ENCODE data around the gene RASGRP2. TPM values are rescaled to one million over a fixed set of nuclear protein-coding genes. Genes with fewer than 3 reads are reported as not detected.

RASGRP2 gene
- total and polyA plus RNA-seq, 7 donors: 2.6 to 14.7 (median 8.0) TPM

DNA sequence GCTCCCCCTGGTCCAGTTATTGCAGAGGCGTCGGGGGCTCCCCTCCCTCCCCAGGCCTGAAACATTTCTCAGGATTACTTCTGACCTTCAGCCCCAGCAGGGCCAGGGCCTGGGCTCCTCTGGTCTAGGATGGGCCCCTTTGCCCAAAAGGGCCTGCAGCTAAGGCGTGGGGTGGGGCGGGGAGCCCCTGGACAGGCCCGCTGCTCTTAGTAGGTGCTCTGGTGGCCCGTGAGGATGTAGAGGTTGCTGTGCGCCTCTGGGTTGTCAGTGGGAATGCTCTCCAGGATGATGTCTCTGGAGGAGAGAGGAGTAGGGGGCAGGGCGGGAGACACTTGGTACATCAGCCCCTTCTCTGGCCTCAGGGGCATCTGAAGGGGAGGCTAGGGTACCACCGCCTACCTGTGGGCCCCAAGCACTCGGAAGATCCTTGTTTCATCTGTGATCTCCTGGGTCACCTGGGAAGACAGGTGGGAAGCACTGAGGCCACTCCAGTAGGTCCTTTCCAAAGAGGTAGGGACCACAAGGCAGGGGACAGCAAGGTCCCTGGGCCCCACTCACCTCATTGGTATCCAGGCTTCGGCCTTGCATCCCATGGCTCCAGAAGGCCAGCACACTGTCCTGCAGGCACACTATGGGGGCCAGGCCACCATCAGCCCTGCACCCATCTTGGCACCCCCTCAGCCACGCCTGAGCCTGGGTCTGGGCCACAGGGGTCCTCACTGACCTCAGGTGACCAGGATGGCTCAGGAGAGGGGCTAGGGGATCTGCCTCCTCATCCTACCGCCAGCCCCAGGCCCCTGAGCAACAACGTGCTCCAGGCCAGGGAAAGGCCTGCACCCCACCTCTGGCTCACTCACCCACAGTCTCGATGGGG lies 45.6 kb upstream of the RASGRP2 start:
- 92 to 97% (median 92%) methylated on average over 15 of the region's 15 CpGs for WGBS, 3 donors
- Histone ChIP-seq H3K27ac (no peak overlapping the region), H3K4me3 (no peak overlapping the region), H3K36me3 (ENCODE audit: insufficient read depth in 1 of 2, low read depth in 1 of 2) (peaks cover 0 to 17% of the 10 kb centered on the region in 2 donors), H3K4me1 (no peaks in the 10 kb centered on the region), H3K9me3 (no peaks in the 10 kb centered on the region), H3K27me3 (ENCODE audit: insufficient read depth in 3 of 3, low read length in 2 of 3) (no peaks in the 10 kb centered on the region)
- intact Hi-C loops (cut with DNase I): loop anchor here in 1 of 2 donors (5.0 kb wide), 1 partner anchor 53 kb away; the partner anchor contains the start of gene CDC42BPG
- DNase-seq: no peak
- TF ChIP-seq CTCF (IDR thresholded peaks at IDR 0.05): no peak
- ATAC-seq: no peak

- H3K9me3 ChIP-seq: no peaks in the 10 kb centered on the region
- H3K27ac ChIP-seq: no peak overlapping the region
- DNase-seq (peak in 1 of 2 donors; percentile 38), ATAC-seq (no peak)
- peaks cover 0 to 17% of the 10 kb centered on the region in 2 donors for H3K36me3 ChIP-seq (ENCODE audit: insufficient read depth in 1 of 2, low read depth in 1 of 2)
- TF ChIP-seq CTCF (IDR thresholded peaks at IDR 0.05): no peak
- no peaks in the 10 kb centered on the region for H3K4me1 ChIP-seq
- intact Hi-C loops (cut with DNase I): loop anchor here in 1 of 2 donors (5.0 kb wide), 1 partner anchor 54 kb away; the partner anchor contains the start of gene CDC42BPG
- H3K27me3 ChIP-seq (ENCODE audit: insufficient read depth in 3 of 3, low read length in 2 of 3): no peaks in the 10 kb centered on the region
- WGBS, 3 donors: 84 to 92% (median 86%) methylated on average over 9 of the region's 9 CpGs
- no peak overlapping the region for H3K4me3 ChIP-seq
Observed at GRCh38 chr11:64788321-64789215, 44.6 kb upstream of the RASGRP2 start.

- peak; percentile 63 to 72 for DNase-seq
- H3K27ac ChIP-seq: no peak overlapping the region
Observed at GRCh38 chr11:64787526-64788320, 43.8 kb upstream of the RASGRP2 start.

More at GRCh38 chr11:64787526-64788320, 43.8 kb upstream of the RASGRP2 start:
- intact Hi-C loops (cut with DNase I): loop anchor here in 1 of 2 donors (5.0 kb wide), 1 partner anchor 55 kb away; the partner anchor contains the start of gene CDC42BPG
- 49 to 58% (median 52%) methylated on average over 15 of the region's 15 CpGs for WGBS, 3 donors
- Histone ChIP-seq H3K27me3 (ENCODE audit: insufficient read depth in 3 of 3, low read length in 2 of 3) (no peaks in the 10 kb centered on the region), H3K4me3 (no peak overlapping the region), H3K4me1 (no peaks in the 10 kb centered on the region), H3K9me3 (no peaks in the 10 kb centered on the region), H3K36me3 (ENCODE audit: insufficient read depth in 1 of 2, low read depth in 1 of 2) (peaks cover 0 to 17% of the 10 kb centered on the region in 2 donors)
- TF ChIP-seq CTCF (IDR thresholded peaks at IDR 0.05): peak; percentile 58
- peak in 3 of 4 donors; percentile 36 to 77 (median 63) for ATAC-seq

All from psoas muscle (tissue), 8 donors.